Spleen (tissue), 11 donors: ENCODE results near the gene RNF115. TPM values are rescaled to one million over a fixed set of nuclear protein-coding genes. Genes with fewer than 3 reads are reported as not detected.

Experiments used
- DNase-seq: peaks from one replicate; pipeline ENCODE4 v3.0.0-alpha.2; 2020
- H3K27ac ChIP-seq, 8 donors: fragments of 200-600 bp; sonication (generic) in 7 of 8; 1 replicate in 4 of 8; 2 replicates in 4 of 8; pipeline versions ENCODE4 v1.5.0 to v1.8.0; 2016 to 2021; ENCODE audit warnings: inconsistent platforms in 4 of 8, mild to moderate bottlenecking in 4 of 8, moderate library complexity in 1 of 8
- H3K27me3 ChIP-seq, 7 donors: fragments of 200-600 bp; sonication (generic) in 6 of 7; replicated peaks in 1 of 7; 1 replicate in 4 of 7; 2 replicates in 3 of 7; pipeline versions ENCODE4 v1.5.0 to v1.8.0; 2016 to 2021; ENCODE audit warnings: inconsistent platforms in 3 of 7, mild to moderate bottlenecking in 1 of 7
- H3K36me3 ChIP-seq, 6 donors: fragments of 200-600 bp; sonication (generic) in 5 of 6; 1 replicate in 4 of 6; 2 replicates in 2 of 6; pipeline versions ENCODE4 v1.5.0 to v1.8.0; 2016 to 2021; ENCODE audit warnings: inconsistent platforms in 2 of 6
- H3K4me1 ChIP-seq, 6 donors: fragments of 200-600 bp; sonication (generic) in 5 of 6; 1 replicate in 3 of 6; 2 replicates in 3 of 6; pipeline versions ENCODE4 v1.5.0 to v1.8.0; 2016 to 2021; ENCODE audit warnings: inconsistent platforms in 3 of 6
- H3K4me3 ChIP-seq, 8 donors: fragments of 200-600 bp; sonication (generic) in 7 of 8; 1 replicate in 4 of 8; 2 replicates in 4 of 8; pipeline versions ENCODE4 v1.5.0 to v1.8.0; 2016 to 2021; ENCODE audit warnings: inconsistent platforms in 4 of 8, mild to moderate bottlenecking in 4 of 8, moderate library complexity in 2 of 8
- H3K9me3 ChIP-seq, 8 donors: fragments of 200-600 bp; sonication (generic) in 7 of 8; 1 replicate in 4 of 8; 2 replicates in 4 of 8; pipeline versions ENCODE4 v1.5.0 to v1.8.0; 2016 to 2021; ENCODE audit warnings: inconsistent platforms in 4 of 8
- CTCF ChIP-seq, 11 experiments: fragments of 200-600 bp in 7 of 11; fragments of 450-650 bp in 4 of 11; sonication (generic) in 4 of 11; IDR thresholded peaks in 8 of 11; conservative IDR thresholded peaks in 3 of 11; 1 replicate in 7 of 11; 2 replicates in 4 of 11; pipeline versions ENCODE4 v1.4.0 to v1.8.0; 2016 to 2021; ENCODE audit warnings: antibody characterized with exemption in 11 of 11, inconsistent platforms in 4 of 11, mild to moderate bottlenecking in 1 of 11
- POLR2A ChIP-seq, 3 donors: fragments of 450-650 bp; IDR thresholded peaks; one replicate each; pipeline ENCODE4 v1.5.1; 2017; ENCODE audit warnings: antibody characterized with exemption in 3 of 3, mild to moderate bottlenecking in 1 of 3
- POLR2AphosphoS5 ChIP-seq, 3 donors: sonication (generic); formaldehyde crosslinking; IDR thresholded peaks; one replicate each; pipeline ENCODE4 v1.5.1; 2017; ENCODE audit warnings: antibody characterized with exemption in 3 of 3
- WGBS, 5 donors: extraction: QIAGEN DNeasy Blood & Tissue Kit in 3 of 5; methylation state at CpG; one replicate each; pipeline versions ENCODE4 v1.1.5 to v1.1.7; 2013 to 2018; 5-methylcytosine and 5-hydroxymethylcytosine counted together
- intact Hi-C: fragments of 100-400 bp; cut with DNase I; formaldehyde crosslinking; loops from one replicate; pipeline ENCODE4 v1.15.0; 2023; ENCODE audit warnings: low total_unique reads
- polyA plus RNA-seq, 3 donors: library from polyadenylated mRNA; stranded (reverse); fragments of 200-250 nt; gene quantifications; one replicate each; pipeline ENCODE4 v1.2.1, GENCODE V29; 2013
- total RNA-seq, 7 donors: library from RNA; depleted of rRNA in 3 of 7; stranded (reverse); fragments of >200 nt in 3 of 7; fragmentation: NEBNext Ultra II Directional in 4 of 7; extraction: Animal tissue kit (Norgen Biotek cat#: 25700) in 4 of 7; gene quantifications; one replicate each; pipeline versions ENCODE4 v1.1.0 to v1.2.1, GENCODE V29; 2016 to 2021
- donor health status: healthy with polysubstance abuse.
- donor health status: DM: no; HTN: no; CAD: no; lungs with moderate emphysema.
- donor health status: DM: no; HTN: no; CAD: no.
- donor health status: Bipolar disorder and iron deficiency.
- donor health status: healthy.
- donor health status: DM: no; HTN: no; CAD: no.
- donor health status: DM: yes; HTN: yes; CAD: no.

Gene RNF115
- total and polyA plus RNA-seq, 10 donors = 4.8 to 27.2 (median 15.0) TPM

- intact Hi-C loops = no loop called here
- Histone ChIP-seq H3K4me1 (peaks cover 3 to 27% (median 15%) of the 10 kb centered on the region in 6 donors), H3K27me3 (no peaks in the 10 kb centered on the region), H3K9me3 (no peaks in the 10 kb centered on the region), H3K36me3 (peaks cover 0 to 35% (median 32%) of the 10 kb centered on the region in 6 donors), H3K4me3 (peak overlapping the region; percentile 65 to 93 (median 86)), H3K27ac (peak overlapping the region; percentile 84 to 96 (median 90))
- TF ChIP-seq POLR2A (IDR thresholded peaks at IDR 0.05) (no peak), POLR2AphosphoS5 (IDR thresholded peaks at IDR 0.05) (no peak)
- DNase-seq = peak; percentile 88
- 0 to 2% (median 1%) methylated on average over 33 to 35 of the region's 35 CpGs for WGBS, 5 donors
These were observed 34.5 kb upstream of the RNF115 start for GRCh38 chr1:145858238-145858900.

- Histone ChIP-seq H3K27me3 (no peaks in the 10 kb centered on the region), H3K27ac (no peak overlapping the region), H3K36me3 (peaks cover 0 to 47% (median 41%) of the 10 kb centered on the region in 6 donors), H3K9me3 (no peaks in the 10 kb centered on the region), H3K4me1 (peaks cover 3 to 27% (median 15%) of the 10 kb centered on the region in 6 donors), H3K4me3 (no peak overlapping the region)
- TF ChIP-seq CTCF (IDR thresholded peaks at IDR 0.05 in 8 of 11, conservative IDR thresholded peaks at IDR 0.05 in 3 of 11) = no peak
- TF ChIP-seq POLR2A (IDR thresholded peaks at IDR 0.05) = no peak
- no peak for TF ChIP-seq POLR2AphosphoS5 (IDR thresholded peaks at IDR 0.05)
- WGBS, 5 donors = 69 to 92% (median 80%) methylated on average over 3 to 4 of the region's 4 CpGs
- no peak for DNase-seq
- intact Hi-C loops = no loop called here
These were observed 33.3 kb upstream of the RNF115 start for GRCh38 chr1:145857170-145857569.

GRCh38 chr1:145855426-145855948, 31.6 kb upstream of the RNF115 start:
- no peak overlapping the region for H3K27ac ChIP-seq
- H3K36me3 ChIP-seq = peaks cover 4 to 64% (median 52%) of the 10 kb centered on the region in 6 donors
- H3K4me1 ChIP-seq = peaks cover 3 to 27% (median 15%) of the 10 kb centered on the region in 6 donors
- DNase-seq = no peak
- intact Hi-C loops = no loop called here
- no peaks in the 10 kb centered on the region for H3K27me3 ChIP-seq
- 85 to 93% (median 89%) methylated on average over 7 of the region's 7 CpGs for WGBS, 5 donors
- no peak for TF ChIP-seq POLR2AphosphoS5 (IDR thresholded peaks at IDR 0.05)
- TF ChIP-seq CTCF (IDR thresholded peaks at IDR 0.05 in 8 of 11, conservative IDR thresholded peaks at IDR 0.05 in 3 of 11) = peak in 2 of 11 experiments; percentile 14 to 16
- H3K4me3 ChIP-seq = no peak overlapping the region
- no peaks in the 10 kb centered on the region for H3K9me3 ChIP-seq

- Histone ChIP-seq H3K9me3 (no peaks in the 10 kb centered on the region), H3K36me3 (peaks cover 4 to 73% (median 48%) of the 10 kb centered on the region in 6 donors), H3K27me3 (no peaks in the 10 kb centered on the region), H3K27ac (peak overlapping the region in 1 of 8 donors; percentile 3), H3K4me1 (peaks cover 10 to 20% (median 18%) of the 10 kb centered on the region in 6 donors), H3K4me3 (no peak overlapping the region)
- intact Hi-C loops = loop anchor here (5.0 kb wide), 1 partner anchor 163 kb away; no protein-coding TSS in a partner anchor
- TF ChIP-seq CTCF (IDR thresholded peaks at IDR 0.05 in 8 of 11, conservative IDR thresholded peaks at IDR 0.05 in 3 of 11) = peak in 3 of 11 experiments; percentile 16 to 20 (median 18)
- TF ChIP-seq POLR2AphosphoS5 (IDR thresholded peaks at IDR 0.05) = peak in 1 of 3 donors; percentile 39
- no peak for TF ChIP-seq POLR2A (IDR thresholded peaks at IDR 0.05)
- DNase-seq = no peak
- 81 to 88% (median 87%) methylated on average over 15 of the region's 15 CpGs for WGBS, 5 donors
These were observed 25.7 kb upstream of the RNF115 start for GRCh38 chr1:145849356-145850160.
